Measurements from ENCODE around the gene VAV2. TPM values are rescaled to one million over a fixed set of nuclear protein-coding genes. Genes with fewer than 3 reads are reported as not detected.

Gene VAV2
- polyA plus RNA-seq, 4 donors: 26.7 to 45.7 (median 36.2) TPM

DNA sequence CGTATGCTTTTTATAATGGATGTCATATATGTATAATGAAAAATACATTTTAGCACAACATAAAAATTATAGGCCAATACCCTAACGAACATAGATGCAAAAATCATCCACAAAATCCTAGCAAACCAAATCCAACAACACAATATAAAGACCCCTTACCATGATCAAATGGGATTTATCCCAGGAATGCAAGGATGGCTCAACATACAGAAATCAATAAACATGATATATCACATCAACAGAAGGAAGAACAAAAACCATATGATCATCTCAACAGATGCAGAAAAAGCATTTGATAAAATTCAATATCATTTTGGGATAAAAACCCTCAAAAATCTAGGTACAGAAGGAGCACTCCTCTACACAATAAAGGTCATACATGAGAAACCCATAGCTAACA lies 27.7 kb downstream of the VAV2 start:
- DNase-seq (no peak), FAIRE-seq (no peak)
- no peak overlapping the region for H3K4me3 ChIP-seq (ENCODE audit: low read depth in 1 of 3, low read length in 3 of 3)
- WGBS, 3 donors: 93 to 94% (median 93%) methylated on average over 2 of the region's 2 CpGs
- peaks cover 0 to 38% (median 0%) of the 10 kb centered on the region in 3 donors for H3K36me3 ChIP-seq (ENCODE audit: control insufficient read depth in 3 of 3, insufficient read depth in 2 of 3, low read depth in 1 of 3, low read length in 3 of 3)
- peaks cover 0 to 10% of the 10 kb centered on the region in 2 donors for H3K9me3 ChIP-seq (ENCODE audit: control insufficient read depth in 2 of 2, insufficient read depth in 1 of 2, low read depth in 1 of 2, low read length in 1 of 2)
- H3K4me1 ChIP-seq (ENCODE audit: control insufficient read depth in 3 of 3, insufficient read depth in 2 of 3, low read depth in 1 of 3, low read length in 2 of 3): peaks cover 3 to 7% (median 4%) of the 10 kb centered on the region in 3 donors
- no peak overlapping the region for H3K27ac ChIP-seq (ENCODE audit: low read depth in 1 of 3, low read length in 2 of 3)
- H3K27me3 ChIP-seq (ENCODE audit: control insufficient read depth in 3 of 3, insufficient read depth in 3 of 3, low read length in 3 of 3): no peaks in the 10 kb centered on the region

GRCh38 chr9:133963166-133963565 lies 29.0 kb downstream of the VAV2 start:
- FAIRE-seq (no peak), DNase-seq (no peak)
- peaks cover 3 to 7% (median 4%) of the 10 kb centered on the region in 3 donors for H3K4me1 ChIP-seq (ENCODE audit: control insufficient read depth in 3 of 3, insufficient read depth in 2 of 3, low read depth in 1 of 3, low read length in 2 of 3)
- H3K9me3 ChIP-seq (ENCODE audit: control insufficient read depth in 2 of 2, insufficient read depth in 1 of 2, low read depth in 1 of 2, low read length in 1 of 2): peaks cover 0 to 10% of the 10 kb centered on the region in 2 donors
- WGBS, 3 donors: 82 to 95% (median 91%) methylated on average over 10 of the region's 10 CpGs
- H3K36me3 ChIP-seq (ENCODE audit: control insufficient read depth in 3 of 3, insufficient read depth in 2 of 3, low read depth in 1 of 3, low read length in 3 of 3): peaks cover 0 to 34% (median 0%) of the 10 kb centered on the region in 3 donors
- H3K4me3 ChIP-seq (ENCODE audit: low read depth in 1 of 3, low read length in 3 of 3): no peak overlapping the region
- no peak overlapping the region for H3K27ac ChIP-seq (ENCODE audit: low read depth in 1 of 3, low read length in 2 of 3)
- H3K27me3 ChIP-seq (ENCODE audit: control insufficient read depth in 3 of 3, insufficient read depth in 3 of 3, low read length in 3 of 3): no peaks in the 10 kb centered on the region

- no peak for DNase-seq
- Histone ChIP-seq H3K27ac (ENCODE audit: low read depth in 1 of 3, low read length in 2 of 3) (no peak overlapping the region), H3K9me3 (ENCODE audit: control insufficient read depth in 2 of 2, insufficient read depth in 1 of 2, low read depth in 1 of 2, low read length in 1 of 2) (peaks cover 0 to 10% of the 10 kb centered on the region in 2 donors), H3K36me3 (ENCODE audit: control insufficient read depth in 3 of 3, insufficient read depth in 2 of 3, low read depth in 1 of 3, low read length in 3 of 3) (peaks cover 0 to 35% (median 0%) of the 10 kb centered on the region in 3 donors), H3K4me3 (ENCODE audit: low read depth in 1 of 3, low read length in 3 of 3) (no peak overlapping the region), H3K27me3 (ENCODE audit: control insufficient read depth in 3 of 3, insufficient read depth in 3 of 3, low read length in 3 of 3) (no peaks in the 10 kb centered on the region), H3K4me1 (ENCODE audit: control insufficient read depth in 3 of 3, insufficient read depth in 2 of 3, low read depth in 1 of 3, low read length in 2 of 3) (peaks cover 4 to 7% (median 7%) of the 10 kb centered on the region in 3 donors)
- no peak for FAIRE-seq
- WGBS, 3 donors: 73 to 80% (median 78%) methylated on average over 7 of the region's 7 CpGs
Measured at GRCh38 chr9:133962341-133962740, 29.8 kb downstream of the VAV2 start.

GRCh38 chr9:133961226-133962165 lies 30.6 kb downstream of the VAV2 start:
- DNase-seq (no peak), FAIRE-seq (no peak)
- Histone ChIP-seq H3K9me3 (ENCODE audit: control insufficient read depth in 2 of 2, insufficient read depth in 1 of 2, low read depth in 1 of 2, low read length in 1 of 2) (peaks cover 0 to 10% of the 10 kb centered on the region in 2 donors), H3K4me3 (ENCODE audit: low read depth in 1 of 3, low read length in 3 of 3) (no peak overlapping the region), H3K36me3 (ENCODE audit: control insufficient read depth in 3 of 3, insufficient read depth in 2 of 3, low read depth in 1 of 3, low read length in 3 of 3) (peaks cover 0 to 43% (median 0%) of the 10 kb centered on the region in 3 donors), H3K4me1 (ENCODE audit: control insufficient read depth in 3 of 3, insufficient read depth in 2 of 3, low read depth in 1 of 3, low read length in 2 of 3) (peaks cover 7 to 15% (median 9%) of the 10 kb centered on the region in 3 donors), H3K27ac (ENCODE audit: low read depth in 1 of 3, low read length in 2 of 3) (peak overlapping the region in 1 of 3 donors; percentile 1), H3K27me3 (ENCODE audit: control insufficient read depth in 3 of 3, insufficient read depth in 3 of 3, low read length in 3 of 3) (no peaks in the 10 kb centered on the region)
- 86 to 89% (median 88%) methylated on average over 17 to 18 of the region's 18 CpGs for WGBS, 3 donors

- no peak for FAIRE-seq
- 51 to 73% (median 60%) methylated on average over 21 of the region's 21 CpGs for whole genome bisulfite sequencing, 3 donors
- Histone ChIP-seq H3K36me3 (ENCODE audit: control insufficient read depth in 3 of 3, insufficient read depth in 2 of 3, low read depth in 1 of 3, low read length in 3 of 3) (peaks cover 0 to 41% (median 0%) of the 10 kb centered on the region in 3 donors), H3K27me3 (ENCODE audit: control insufficient read depth in 3 of 3, insufficient read depth in 3 of 3, low read length in 3 of 3) (no peaks in the 10 kb centered on the region), H3K27ac (ENCODE audit: low read depth in 1 of 3, low read length in 2 of 3) (peak overlapping the region in 1 of 3 donors; percentile 69), H3K9me3 (ENCODE audit: control insufficient read depth in 2 of 2, insufficient read depth in 1 of 2, low read depth in 1 of 2, low read length in 1 of 2) (peaks cover 0 to 10% of the 10 kb centered on the region in 2 donors), H3K4me3 (ENCODE audit: low read depth in 1 of 3, low read length in 3 of 3) (peak overlapping the region in 1 of 3 donors; percentile 16), H3K4me1 (ENCODE audit: control insufficient read depth in 3 of 3, insufficient read depth in 2 of 3, low read depth in 1 of 3, low read length in 2 of 3) (peaks cover 7 to 24% (median 14%) of the 10 kb centered on the region in 3 donors)
- peak in 1 of 2 donors; percentile 83 for DNase-seq
Measured at GRCh38 chr9:133960568-133961129, 31.5 kb downstream of the VAV2 start.

DNA sequence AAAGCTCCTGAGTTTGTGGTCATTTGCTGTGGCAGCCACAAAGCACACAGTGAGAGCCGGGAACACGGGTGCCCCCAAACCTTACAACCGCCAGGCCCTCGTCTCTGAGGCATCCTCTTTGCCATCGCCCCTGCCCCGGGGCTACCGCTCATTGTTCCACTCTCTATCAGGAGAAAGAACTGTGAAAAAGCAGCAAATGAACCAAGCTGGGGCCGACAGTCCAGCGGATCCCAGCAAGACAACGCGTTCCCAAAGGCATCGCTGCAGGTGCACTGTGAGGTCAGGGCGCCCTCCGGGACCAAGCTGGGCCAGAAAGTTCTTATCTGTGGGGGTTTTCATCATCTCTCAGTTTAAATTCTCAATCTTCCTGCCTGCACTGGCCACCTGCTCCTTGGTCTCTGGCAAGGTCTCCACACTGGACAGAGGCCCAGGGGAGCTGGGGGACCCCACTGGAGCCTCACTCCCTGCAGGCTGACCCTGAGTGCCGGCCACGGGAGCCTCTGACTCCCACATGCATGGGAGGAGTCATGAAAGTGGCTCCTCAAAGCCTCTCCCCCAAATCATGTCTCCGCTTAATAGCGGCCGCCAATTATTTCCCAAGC lies 32.1 kb downstream of the VAV2 start:
- Histone ChIP-seq H3K4me1 (ENCODE audit: control insufficient read depth in 3 of 3, insufficient read depth in 2 of 3, low read depth in 1 of 3, low read length in 2 of 3) (peaks cover 7 to 24% (median 14%) of the 10 kb centered on the region in 3 donors), H3K27ac (ENCODE audit: low read depth in 1 of 3, low read length in 2 of 3) (no peak overlapping the region)

DNA sequence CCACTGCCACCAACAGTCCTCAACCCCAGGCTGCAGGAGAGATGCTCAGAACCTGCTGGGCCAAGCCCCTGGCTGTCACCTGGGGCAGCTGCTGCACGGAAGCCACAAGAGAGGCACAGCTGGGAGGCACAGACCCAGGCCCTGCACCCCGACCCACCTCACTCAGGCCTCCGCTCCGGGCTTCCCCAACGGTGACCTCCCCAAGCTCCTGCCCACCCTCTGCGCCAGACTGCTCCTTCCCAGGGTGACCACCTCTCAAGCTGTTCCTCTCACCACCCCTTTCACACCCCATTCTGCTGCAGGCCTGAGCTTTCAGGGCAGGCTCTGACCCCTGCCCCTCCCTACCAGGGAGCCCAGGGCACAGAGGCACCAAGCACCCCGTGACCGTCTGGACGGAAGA lies 33.0 kb downstream of the VAV2 start:
- Histone ChIP-seq H3K4me1 (ENCODE audit: control insufficient read depth in 3 of 3, insufficient read depth in 2 of 3, low read depth in 1 of 3, low read length in 2 of 3) (peaks cover 7 to 27% (median 14%) of the 10 kb centered on the region in 3 donors), H3K27me3 (ENCODE audit: control insufficient read depth in 3 of 3, insufficient read depth in 3 of 3, low read length in 3 of 3) (no peaks in the 10 kb centered on the region), H3K27ac (ENCODE audit: low read depth in 1 of 3, low read length in 2 of 3) (no peak overlapping the region), H3K4me3 (ENCODE audit: low read depth in 1 of 3, low read length in 3 of 3) (no peak overlapping the region), H3K9me3 (ENCODE audit: control insufficient read depth in 2 of 2, insufficient read depth in 1 of 2, low read depth in 1 of 2, low read length in 1 of 2) (peaks cover 0 to 3% of the 10 kb centered on the region in 2 donors), H3K36me3 (ENCODE audit: control insufficient read depth in 3 of 3, insufficient read depth in 2 of 3, low read depth in 1 of 3, low read length in 3 of 3) (peaks cover 0 to 45% (median 0%) of the 10 kb centered on the region in 3 donors)
- 90 to 96% (median 91%) methylated on average over 8 to 9 of the region's 9 CpGs for WGBS, 3 donors
- no peak for FAIRE-seq
- no peak for DNase-seq

More for the DNA sequence above, 32.1 kb downstream of the VAV2 start:
- FAIRE-seq (no peak), DNase-seq (no peak)
- 64 to 75% (median 74%) methylated on average over 19 of the region's 19 CpGs for WGBS, 3 donors
- no peaks in the 10 kb centered on the region for H3K27me3 ChIP-seq (ENCODE audit: control insufficient read depth in 3 of 3, insufficient read depth in 3 of 3, low read length in 3 of 3)
- no peak overlapping the region for H3K4me3 ChIP-seq (ENCODE audit: low read depth in 1 of 3, low read length in 3 of 3)
- peaks cover 0 to 41% (median 0%) of the 10 kb centered on the region in 3 donors for H3K36me3 ChIP-seq (ENCODE audit: control insufficient read depth in 3 of 3, insufficient read depth in 2 of 3, low read depth in 1 of 3, low read length in 3 of 3)
- H3K9me3 ChIP-seq (ENCODE audit: control insufficient read depth in 2 of 2, insufficient read depth in 1 of 2, low read depth in 1 of 2, low read length in 1 of 2): peaks cover 0 to 7% of the 10 kb centered on the region in 2 donors

GRCh38 chr9:133958756-133959155 lies 33.4 kb downstream of the VAV2 start:
- Histone ChIP-seq H3K36me3 (ENCODE audit: control insufficient read depth in 3 of 3, insufficient read depth in 2 of 3, low read depth in 1 of 3, low read length in 3 of 3) (peaks cover 0 to 49% (median 0%) of the 10 kb centered on the region in 3 donors), H3K4me1 (ENCODE audit: control insufficient read depth in 3 of 3, insufficient read depth in 2 of 3, low read depth in 1 of 3, low read length in 2 of 3) (peaks cover 7 to 27% (median 14%) of the 10 kb centered on the region in 3 donors), H3K27me3 (ENCODE audit: control insufficient read depth in 3 of 3, insufficient read depth in 3 of 3, low read length in 3 of 3) (no peaks in the 10 kb centered on the region), H3K4me3 (ENCODE audit: low read depth in 1 of 3, low read length in 3 of 3) (no peak overlapping the region), H3K27ac (ENCODE audit: low read depth in 1 of 3, low read length in 2 of 3) (no peak overlapping the region), H3K9me3 (ENCODE audit: control insufficient read depth in 2 of 2, insufficient read depth in 1 of 2, low read depth in 1 of 2, low read length in 1 of 2) (no peaks in the 10 kb centered on the region)
- 63 to 68% (median 67%) methylated on average over 6 of the region's 6 CpGs for WGBS, 3 donors
- FAIRE-seq (no peak), DNase-seq (no peak)

Data from small intestine (tissue), 7 donors.